ENCODE measurements around the gene ABLIM2. TPM values are rescaled to one million over a fixed set of nuclear protein-coding genes. Genes with fewer than 3 reads are reported as not detected.

Gene ABLIM2
- 1.3 and 1.5 TPM in 2 replicates for total RNA-seq

DNA sequence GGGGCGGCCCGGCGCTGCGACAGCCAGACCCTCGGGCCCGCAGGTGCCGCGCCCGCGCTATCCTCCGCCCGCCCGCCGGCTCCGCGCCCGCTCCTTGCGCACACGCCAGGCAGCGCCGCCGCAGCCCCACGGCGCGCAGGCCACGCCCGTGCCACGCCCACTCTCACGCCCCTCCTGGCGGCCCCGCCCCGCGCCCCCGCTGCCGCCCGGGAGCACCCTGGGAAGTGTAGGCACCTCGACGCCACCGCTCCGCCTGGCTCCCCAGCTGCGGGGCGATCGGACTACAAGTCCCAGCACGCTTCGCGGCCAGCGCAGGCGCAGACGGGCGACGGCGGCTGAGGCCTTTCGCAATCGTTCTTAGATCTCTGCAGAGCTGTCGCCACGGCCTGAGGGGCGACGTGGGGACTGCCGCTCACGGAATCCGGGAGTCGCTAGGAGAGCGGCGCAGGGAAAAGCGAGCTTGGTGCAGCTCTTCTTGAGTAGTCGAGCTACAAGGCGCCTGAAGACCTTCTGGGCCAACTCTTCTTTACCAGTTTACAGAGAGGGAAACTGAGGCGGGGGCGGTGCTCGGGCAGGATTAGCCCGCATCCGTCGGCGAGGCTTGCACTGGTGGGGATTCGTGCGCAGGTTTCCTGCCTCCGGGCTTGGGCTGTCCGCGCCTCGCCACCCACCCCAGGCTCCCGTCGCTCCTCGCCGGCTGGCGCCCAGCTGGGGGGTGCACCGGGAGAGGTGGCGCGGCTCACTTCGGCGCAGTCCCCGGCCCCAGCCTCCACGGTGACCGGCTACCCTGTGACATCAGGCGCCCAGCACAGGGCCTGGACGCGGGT is at the start of gene ABLIM2:
Gene ABLIM2, minus strand, starts transcription at position 104 of the 827 bp plus-strand sequence. CDS start 124 bp downstream, outside the sequence.

GRCh38 chr4:8198906-8199593 is 40.4 kb upstream of the ABLIM2 start, which contains the start of gene SH3TC1:
TSS of gene SH3TC1 (plus strand) at chr4:8199290. CDS start at chr4:8205195, 5,905 bp downstream.

DNA sequence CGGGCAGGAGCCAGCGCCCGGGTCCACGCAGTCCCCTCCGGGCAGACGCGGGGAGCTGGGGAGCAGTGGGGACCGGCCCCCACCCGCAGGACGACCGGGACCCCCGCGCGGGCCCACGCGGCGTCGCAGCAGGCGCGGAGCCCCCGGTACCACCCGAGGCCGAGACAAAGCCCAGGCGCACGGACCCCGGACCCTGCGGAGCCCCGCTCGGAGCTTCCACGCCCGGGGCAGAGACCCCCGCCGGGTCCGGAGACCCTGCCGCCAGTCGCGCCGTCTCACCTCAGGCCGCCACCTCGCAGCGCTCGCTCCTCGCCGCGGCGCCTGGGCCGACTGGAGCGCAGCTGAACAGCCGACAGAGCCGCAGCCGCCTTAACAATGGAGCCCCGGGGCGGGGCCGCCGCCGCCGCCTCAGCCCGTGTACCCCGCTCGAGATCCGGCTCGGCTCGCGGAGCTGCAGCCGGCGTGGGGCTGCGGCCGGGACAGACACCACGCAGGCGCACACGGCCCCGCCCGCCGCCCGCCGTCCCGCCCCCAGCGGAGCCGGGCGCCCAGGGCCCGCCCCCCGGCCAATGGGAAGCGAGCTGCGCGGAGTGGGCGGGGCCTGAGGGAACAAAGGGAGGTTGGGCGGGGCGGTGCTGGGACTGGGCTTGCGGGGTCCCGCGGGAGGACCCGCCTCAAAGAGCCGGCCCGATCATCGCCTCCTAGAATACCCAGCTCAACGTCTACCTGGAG is 219.1 kb downstream of the ABLIM2 start, which contains the start of gene AFAP1:
Gene AFAP1, minus strand, starts transcription at position 485 of the 732 bp plus-strand sequence. CDS start 67,783 bp downstream, outside the sequence.

Small RNA genes lying within 50 kb of the gene (small RNA-seq; reads per million reads assigned to genes)
- gene MIR95, result 84.6 reads per million, percentile 99 among the genes with 10 or more reads in this experiment

Other genes starting within 250 kb of the ABLIM2 start
- gene AFAP1, start 219.0 kb downstream of the ABLIM2 start, total RNA-seq, result 89.5 and 137 TPM in 2 replicates
- 142 and 148 TPM in 2 replicates for gene SH3TC1, start 40.5 kb upstream of the ABLIM2 start, total RNA-seq
- 4.6 and 13.7 TPM in 2 replicates for gene HTRA3, start 110.9 kb upstream of the ABLIM2 start, total RNA-seq